Astrocyte of the spinal cord (primary cell): ENCODE data around the gene MARCHF6.
A peak's percentile ranks its signal among the peaks of the same experiment; 100 is the strongest.

Experiments
- DNase-seq: peaks from one replicate; pipeline ENCODE4 v3.0.0; 2011; ENCODE audit warnings: low read depth, low spot score
- H3K4me3 ChIP-seq: 2 replicates; pipeline ENCODE4 v1.5.1; 2011; ENCODE audit warnings: low read depth, mild to moderate bottlenecking, low read length, moderate library complexity
- CTCF ChIP-seq: IDR thresholded peaks from 2 replicates; pipeline ENCODE4 v1.5.1; 2012; ENCODE audit warnings: low read depth, mild to moderate bottlenecking, low read length, inconsistent platforms
- in situ Hi-C: cut with HindIII; loops from 2 replicates; pipeline ENCODE4 v1.10.0; 2017; ENCODE audit warnings: low sequenced_read_pairs

MARCHF6 gene

GRCh38 chr5:10324518-10325370 lies 28.8 kb upstream of the MARCHF6 start:
- H3K4me3 ChIP-seq: no peak overlapping the region
- in situ Hi-C loops: no loop called here
- DNase-seq: no peak
- no peak for TF ChIP-seq CTCF

- DNase-seq: peak; percentile 36
- no peak overlapping the region for H3K4me3 ChIP-seq
- no peak for TF ChIP-seq CTCF
- in situ Hi-C loops: no loop called here
Observed at GRCh38 chr5:10328323-10328722, 25.2 kb upstream of the MARCHF6 start.

GRCh38 chr5:10329446-10329819 lies 24.1 kb upstream of the MARCHF6 start:
- no peak for DNase-seq
- in situ Hi-C loops: no loop called here
- no peak for TF ChIP-seq CTCF

GRCh38 chr5:10329820-10330481 lies 23.5 kb upstream of the MARCHF6 start:
- peak; percentile 66 for DNase-seq
- H3K4me3 ChIP-seq: no peak overlapping the region
- in situ Hi-C loops: no loop called here
- no peak for TF ChIP-seq CTCF

More at GRCh38 chr5:10329446-10329819, 24.1 kb upstream of the MARCHF6 start:
- no peak overlapping the region for H3K4me3 ChIP-seq

GRCh38 chr5:10330511-10331230 lies 22.8 kb upstream of the MARCHF6 start:
- DNase-seq: no peak
- H3K4me3 ChIP-seq: no peak overlapping the region
- in situ Hi-C loops: no loop called here
- TF ChIP-seq CTCF: no peak

GRCh38 chr5:10331341-10331796 lies 22.1 kb upstream of the MARCHF6 start:
- in situ Hi-C loops: no loop called here
- no peak overlapping the region for H3K4me3 ChIP-seq
- DNase-seq: peak; percentile 92
- no peak for TF ChIP-seq CTCF
